GM19240 (cell line): Measurements from ENCODE around the gene AMIGO3.
"Not testable (repeated sequence)": the region's sequence is repeated elsewhere in the genome, so short reads cannot be mapped to it uniquely, and the experiment has no call there.

Experiments used
- DNase-seq: peaks from one replicate; pipeline ENCODE4 v3.0.0; 2011; ENCODE audit warnings: low spot score; ENCODE audit not compliant: insufficient read length

The AMIGO3 gene

GRCh38 chr3:49712166-49712565 lies 7.3 kb downstream of the AMIGO3 start:
- no peak for DNase-seq

- DNase-seq, result no peak
Observed at GRCh38 chr3:49711489-49711888, 8.0 kb downstream of the AMIGO3 start.

- no peak for DNase-seq
Observed at GRCh38 chr3:49709852-49710251, 9.6 kb downstream of the AMIGO3 start.

- no peak for DNase-seq
Observed at GRCh38 chr3:49707113-49707480, 12.4 kb downstream of the AMIGO3 start.

GRCh38 chr3:49706456-49707112 lies 12.9 kb downstream of the AMIGO3 start:
- no peak for DNase-seq

GRCh38 chr3:49705390-49705960 lies 14.0 kb downstream of the AMIGO3 start:
- no peak for DNase-seq

GRCh38 chr3:49704629-49705028 lies 14.9 kb downstream of the AMIGO3 start:
- DNase-seq, result no peak

- no peak for DNase-seq
Observed at GRCh38 chr3:49703956-49704355, 15.5 kb downstream of the AMIGO3 start.

GRCh38 chr3:49703443-49703927 lies 16.0 kb downstream of the AMIGO3 start:
- DNase-seq, result peak; percentile 75

GRCh38 chr3:49702672-49703071 lies 16.8 kb downstream of the AMIGO3 start:
- DNase-seq, result no peak

- DNase-seq, result no peak
Observed at GRCh38 chr3:49701388-49702077, 18.0 kb downstream of the AMIGO3 start.

GRCh38 chr3:49700453-49701128 lies 18.9 kb downstream of the AMIGO3 start:
- no peak for DNase-seq

GRCh38 chr3:49700014-49700413 lies 19.5 kb downstream of the AMIGO3 start:
- no peak for DNase-seq

- DNase-seq, result no peak
Observed at GRCh38 chr3:49699281-49699979, 20.1 kb downstream of the AMIGO3 start.

- not testable (repeated sequence) for DNase-seq
Observed at GRCh38 chr3:49695350-49696015, 24.0 kb downstream of the AMIGO3 start.

- DNase-seq, result not testable (repeated sequence)
Observed at GRCh38 chr3:49694409-49695070, 24.9 kb downstream of the AMIGO3 start.

- DNase-seq, result not testable (repeated sequence)
Observed at GRCh38 chr3:49691481-49691880, 28.0 kb downstream of the AMIGO3 start.

- DNase-seq, result not testable (repeated sequence)
Observed at GRCh38 chr3:49690856-49691255, 28.6 kb downstream of the AMIGO3 start.

- not testable (repeated sequence) for DNase-seq
Observed at GRCh38 chr3:49689908-49690624, 29.4 kb downstream of the AMIGO3 start.
